Gastrocnemius medialis (tissue), 4 donors: ENCODE results near the gene SYCN.

ENCODE experiments used
- POLR2A ChIP-seq, 2 donors: fragments of 450-650 bp; IDR thresholded peaks; one replicate each; pipeline ENCODE4 v1.6.1; 2017; ENCODE audit warnings: antibody characterized with exemption in 2 of 2, mild to moderate bottlenecking in 2 of 2, moderate library complexity in 2 of 2
- TF ChIP-seq, protein P1 (sequence below), 5 experiments: fragments of 450-650 bp in 3 of 5; fragments of 200-600 bp in 2 of 5; sonication (generic) in 2 of 5; IDR thresholded peaks in 4 of 5; conservative IDR thresholded peaks in 1 of 5; 1 replicate in 4 of 5; 2 replicates in 1 of 5; pipeline ENCODE4 v1.5.1; 2016 to 2019; ENCODE audit warnings: antibody characterized with exemption in 5 of 5, mild to moderate bottlenecking in 3 of 5, moderate library complexity in 3 of 5

DNA sequence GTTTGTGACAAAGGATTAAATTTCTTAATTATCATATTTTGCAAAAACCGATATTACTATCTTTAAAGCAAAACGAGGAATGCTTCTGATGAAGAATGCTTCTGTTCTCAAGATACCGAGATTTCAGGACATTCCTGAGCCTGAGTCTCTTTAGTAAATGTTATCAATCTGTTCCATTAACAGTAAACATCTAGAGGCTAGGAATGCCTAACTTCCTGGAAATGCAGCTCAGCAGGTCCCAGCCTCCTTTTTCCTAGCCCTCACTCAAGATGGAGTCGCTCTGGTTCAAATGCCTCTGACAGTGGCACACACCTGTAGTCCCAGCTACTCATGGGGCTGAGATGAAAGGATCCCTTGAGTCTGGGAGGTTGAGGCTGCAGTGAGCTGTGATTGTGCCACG lies 47.0 kb upstream of the SYCN start:
- TF ChIP-seq, protein P1, sequence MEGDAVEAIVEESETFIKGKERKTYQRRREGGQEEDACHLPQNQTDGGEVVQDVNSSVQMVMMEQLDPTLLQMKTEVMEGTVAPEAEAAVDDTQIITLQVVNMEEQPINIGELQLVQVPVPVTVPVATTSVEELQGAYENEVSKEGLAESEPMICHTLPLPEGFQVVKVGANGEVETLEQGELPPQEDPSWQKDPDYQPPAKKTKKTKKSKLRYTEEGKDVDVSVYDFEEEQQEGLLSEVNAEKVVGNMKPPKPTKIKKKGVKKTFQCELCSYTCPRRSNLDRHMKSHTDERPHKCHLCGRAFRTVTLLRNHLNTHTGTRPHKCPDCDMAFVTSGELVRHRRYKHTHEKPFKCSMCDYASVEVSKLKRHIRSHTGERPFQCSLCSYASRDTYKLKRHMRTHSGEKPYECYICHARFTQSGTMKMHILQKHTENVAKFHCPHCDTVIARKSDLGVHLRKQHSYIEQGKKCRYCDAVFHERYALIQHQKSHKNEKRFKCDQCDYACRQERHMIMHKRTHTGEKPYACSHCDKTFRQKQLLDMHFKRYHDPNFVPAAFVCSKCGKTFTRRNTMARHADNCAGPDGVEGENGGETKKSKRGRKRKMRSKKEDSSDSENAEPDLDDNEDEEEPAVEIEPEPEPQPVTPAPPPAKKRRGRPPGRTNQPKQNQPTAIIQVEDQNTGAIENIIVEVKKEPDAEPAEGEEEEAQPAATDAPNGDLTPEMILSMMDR (IDR thresholded peaks at IDR 0.05 in 4 of 5, conservative IDR thresholded peaks at IDR 0.05 in 1 of 5), result no peak
- TF ChIP-seq POLR2A (IDR thresholded peaks at IDR 0.05), result no peak
